ENCODE data around the gene IL31RA.

Gene IL31RA

GRCh38 chr5:55903121-55903701 is 52.1 kb downstream of the IL31RA start:
- no peak for ATAC-seq (ENCODE audit: insufficient read depth, low read depth)
- H3K4me2 ChIP-seq (ENCODE audit: insufficient read depth, low read length) = no peak overlapping the region
- H3K36me3 ChIP-seq (ENCODE audit: insufficient read depth, low read length) = no peaks in the 10 kb centered on the region
- no peak overlapping the region for H3K27ac ChIP-seq (ENCODE audit: low read length)
- H3K27me3 ChIP-seq (ENCODE audit: insufficient read depth, low read length, poor library complexity) = no peaks in the 10 kb centered on the region
- TF ChIP-seq CTCF (IDR thresholded peaks at IDR 0.05; ENCODE audit: borderline replicate concordance, extremely low read depth, low read length, poor library complexity, severe bottlenecking) = no peak
- no peak for TF ChIP-seq EZH2 (IDR thresholded peaks at IDR 0.05; ENCODE audit: borderline replicate concordance, low read depth, low read length, severe bottlenecking)
- no peaks in the 10 kb centered on the region for H3K4me1 ChIP-seq (ENCODE audit: insufficient read depth, low read length)
- H2AFZ ChIP-seq (ENCODE audit: low read depth, low read length) = no peak overlapping the region
- H3K9me3 ChIP-seq (ENCODE audit: insufficient read depth, low read length, severe bottlenecking) = no peaks in the 10 kb centered on the region
- H3K9ac ChIP-seq (ENCODE audit: low read depth, low read length) = no peak overlapping the region
- H4K20me1 ChIP-seq (ENCODE audit: insufficient read depth, low read length) = no peaks in the 10 kb centered on the region
- no peak for DNase-seq
- no peak overlapping the region for H3K4me3 ChIP-seq (ENCODE audit: low read depth in 1 of 2, low read length in 2 of 2)
- H3K79me2 ChIP-seq (ENCODE audit: insufficient read depth, low read length) = no peaks in the 10 kb centered on the region

DNA sequence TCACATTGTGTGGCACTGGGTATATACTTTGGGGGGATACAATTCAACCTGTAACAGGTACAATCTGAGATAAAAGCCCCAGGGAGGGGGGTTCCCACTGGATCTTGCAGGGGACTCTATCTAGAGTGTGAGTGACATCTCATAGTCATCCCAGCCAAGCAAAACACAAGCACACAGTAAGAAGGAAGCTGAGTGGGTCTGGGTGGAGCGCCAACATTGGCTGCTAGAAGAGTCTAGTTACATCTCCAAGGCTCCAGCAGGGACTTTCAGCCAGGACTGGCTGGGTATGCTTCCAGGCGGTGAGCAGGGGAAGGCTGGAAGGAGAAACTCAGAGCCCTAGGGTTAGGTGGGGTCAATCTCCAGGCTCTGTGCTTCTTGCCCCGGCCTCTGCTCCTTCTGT is 53.0 kb downstream of the IL31RA start:
- Histone ChIP-seq H3K9ac (ENCODE audit: low read depth, low read length) (no peak overlapping the region), H3K4me3 (ENCODE audit: low read depth in 1 of 2, low read length in 2 of 2) (no peak overlapping the region), H3K4me1 (ENCODE audit: insufficient read depth, low read length) (no peaks in the 10 kb centered on the region), H3K79me2 (ENCODE audit: insufficient read depth, low read length) (no peaks in the 10 kb centered on the region), H3K4me2 (ENCODE audit: insufficient read depth, low read length) (no peak overlapping the region), H3K9me3 (ENCODE audit: insufficient read depth, low read length, severe bottlenecking) (no peaks in the 10 kb centered on the region), H4K20me1 (ENCODE audit: insufficient read depth, low read length) (no peaks in the 10 kb centered on the region), H3K27ac (ENCODE audit: low read length) (no peak overlapping the region), H3K27me3 (ENCODE audit: insufficient read depth, low read length, poor library complexity) (no peaks in the 10 kb centered on the region), H2AFZ (ENCODE audit: low read depth, low read length) (no peak overlapping the region), H3K36me3 (ENCODE audit: insufficient read depth, low read length) (no peaks in the 10 kb centered on the region)
- ATAC-seq (ENCODE audit: insufficient read depth, low read depth) (no peak), DNase-seq (no peak)
- no peak for TF ChIP-seq CTCF (IDR thresholded peaks at IDR 0.05; ENCODE audit: borderline replicate concordance, extremely low read depth, low read length, poor library complexity, severe bottlenecking)
- TF ChIP-seq EZH2 (IDR thresholded peaks at IDR 0.05; ENCODE audit: borderline replicate concordance, low read depth, low read length, severe bottlenecking) = no peak

- TF ChIP-seq CTCF (IDR thresholded peaks at IDR 0.05; ENCODE audit: borderline replicate concordance, extremely low read depth, low read length, poor library complexity, severe bottlenecking) (no peak), EZH2 (IDR thresholded peaks at IDR 0.05; ENCODE audit: borderline replicate concordance, low read depth, low read length, severe bottlenecking) (no peak)
- Histone ChIP-seq H3K9ac (ENCODE audit: low read depth, low read length) (no peak overlapping the region), H3K4me1 (ENCODE audit: insufficient read depth, low read length) (no peaks in the 10 kb centered on the region), H3K27ac (ENCODE audit: low read length) (no peak overlapping the region), H3K36me3 (ENCODE audit: insufficient read depth, low read length) (no peaks in the 10 kb centered on the region), H3K4me2 (ENCODE audit: insufficient read depth, low read length) (no peak overlapping the region), H3K79me2 (ENCODE audit: insufficient read depth, low read length) (no peaks in the 10 kb centered on the region), H4K20me1 (ENCODE audit: insufficient read depth, low read length) (no peaks in the 10 kb centered on the region), H2AFZ (ENCODE audit: low read depth, low read length) (no peak overlapping the region), H3K27me3 (ENCODE audit: insufficient read depth, low read length, poor library complexity) (no peaks in the 10 kb centered on the region), H3K9me3 (ENCODE audit: insufficient read depth, low read length, severe bottlenecking) (no peaks in the 10 kb centered on the region), H3K4me3 (ENCODE audit: low read depth in 1 of 2, low read length in 2 of 2) (no peak overlapping the region)
- ATAC-seq (ENCODE audit: insufficient read depth, low read depth) (no peak), DNase-seq (no peak)
Measured at GRCh38 chr5:55905251-55905650, 54.1 kb downstream of the IL31RA start.

- Histone ChIP-seq H2AFZ (ENCODE audit: low read depth, low read length) (no peak overlapping the region), H3K4me2 (ENCODE audit: insufficient read depth, low read length) (no peak overlapping the region), H3K36me3 (ENCODE audit: insufficient read depth, low read length) (no peaks in the 10 kb centered on the region), H3K4me3 (ENCODE audit: low read depth in 1 of 2, low read length in 2 of 2) (no peak overlapping the region), H4K20me1 (ENCODE audit: insufficient read depth, low read length) (no peaks in the 10 kb centered on the region), H3K79me2 (ENCODE audit: insufficient read depth, low read length) (no peaks in the 10 kb centered on the region), H3K27me3 (ENCODE audit: insufficient read depth, low read length, poor library complexity) (no peaks in the 10 kb centered on the region), H3K9me3 (ENCODE audit: insufficient read depth, low read length, severe bottlenecking) (no peaks in the 10 kb centered on the region), H3K9ac (ENCODE audit: low read depth, low read length) (no peak overlapping the region), H3K4me1 (ENCODE audit: insufficient read depth, low read length) (no peaks in the 10 kb centered on the region), H3K27ac (ENCODE audit: low read length) (no peak overlapping the region)
- no peak for DNase-seq
- no peak for TF ChIP-seq EZH2 (IDR thresholded peaks at IDR 0.05; ENCODE audit: borderline replicate concordance, low read depth, low read length, severe bottlenecking)
- no peak for TF ChIP-seq CTCF (IDR thresholded peaks at IDR 0.05; ENCODE audit: borderline replicate concordance, extremely low read depth, low read length, poor library complexity, severe bottlenecking)
- ATAC-seq (ENCODE audit: insufficient read depth, low read depth) = no peak
Measured at GRCh38 chr5:55907927-55908326, 56.8 kb downstream of the IL31RA start.

Measured in DND-41 (cell line).